Activated CD4-positive, alpha-beta T cell treated with anti-CD3 and anti-CD28 coated beads, Interleukin-2, amount 50 U/mL, for 16 hours (primary cell): ENCODE results near the gene GUCY1A1.
A peak's percentile ranks its signal among the peaks of the same experiment; 100 is the strongest.
"Not testable (repeated sequence)": the region's sequence is repeated elsewhere in the genome, so short reads cannot be mapped to it uniquely, and the experiment has no call there.

Source experiments
- DNase-seq: peaks from one replicate; pipeline ENCODE4 v3.0.0-alpha.2; 2020

The GUCY1A1 gene

GRCh38 chr4:155666344-155667221, at the start of gene GUCY1A1:
GUCY1A1 (plus strand) TSS chr4:155666848; CDS start chr4:155696868, 30,020 bp downstream.
- DNase-seq = no peak

GRCh38 chr4:155617296-155617695, 49.4 kb upstream of the GUCY1A1 start:
- DNase-seq = no peak

GRCh38 chr4:155618183-155618838, 48.3 kb upstream of the GUCY1A1 start:
- DNase-seq = no peak

- no peak for DNase-seq
Observed at GRCh38 chr4:155620637-155621036, 46.0 kb upstream of the GUCY1A1 start.

GRCh38 chr4:155624478-155624877, 42.2 kb upstream of the GUCY1A1 start:
- DNase-seq = no peak

- DNase-seq = no peak
Observed at GRCh38 chr4:155626561-155626960, 40.1 kb upstream of the GUCY1A1 start.

GRCh38 chr4:155629183-155629825, 37.3 kb upstream of the GUCY1A1 start:
- no peak for DNase-seq

- no peak for DNase-seq
Observed at GRCh38 chr4:155629956-155630355, 36.7 kb upstream of the GUCY1A1 start.

GRCh38 chr4:155632310-155632840, 34.3 kb upstream of the GUCY1A1 start:
- DNase-seq = peak; percentile 1

- no peak for DNase-seq
Observed at GRCh38 chr4:155638195-155638965, 28.3 kb upstream of the GUCY1A1 start.

- peak; percentile 46 for DNase-seq
Observed at GRCh38 chr4:155639704-155640523, 26.7 kb upstream of the GUCY1A1 start.

- DNase-seq = no peak
Observed at GRCh38 chr4:155640751-155641150, 25.9 kb upstream of the GUCY1A1 start.

GRCh38 chr4:155643087-155643486, 23.6 kb upstream of the GUCY1A1 start:
- DNase-seq = no peak

GRCh38 chr4:155646001-155646400, 20.6 kb upstream of the GUCY1A1 start:
- DNase-seq = no peak

- DNase-seq = not testable (repeated sequence)
Observed at GRCh38 chr4:155650785-155651184, 15.9 kb upstream of the GUCY1A1 start.

GRCh38 chr4:155653052-155653451, 13.6 kb upstream of the GUCY1A1 start:
- no peak for DNase-seq

- DNase-seq = no peak
Observed at GRCh38 chr4:155656025-155656424, 10.6 kb upstream of the GUCY1A1 start.

GRCh38 chr4:155657169-155657568, 9.5 kb upstream of the GUCY1A1 start:
- no peak for DNase-seq

GRCh38 chr4:155657985-155658680, 8.5 kb upstream of the GUCY1A1 start:
- DNase-seq = no peak

GRCh38 chr4:155658681-155659064, 8.0 kb upstream of the GUCY1A1 start:
- DNase-seq = no peak

- DNase-seq = no peak
Observed at GRCh38 chr4:155659176-155659575, 7.5 kb upstream of the GUCY1A1 start.
